Stimulated activated CD4-positive, alpha-beta T cell treated with anti-CD3 and anti-CD28 coated beads, Interleukin-12 subunit alpha, Interleukin-12 subunit beta, amount 100 ng/mL, for 4 hours (primary cell): Measurements from ENCODE around the gene CBLN4.

Experiments used
- DNase-seq: peaks from one replicate; pipeline ENCODE4 v3.0.0-alpha.2; 2020

The CBLN4 gene

DNA sequence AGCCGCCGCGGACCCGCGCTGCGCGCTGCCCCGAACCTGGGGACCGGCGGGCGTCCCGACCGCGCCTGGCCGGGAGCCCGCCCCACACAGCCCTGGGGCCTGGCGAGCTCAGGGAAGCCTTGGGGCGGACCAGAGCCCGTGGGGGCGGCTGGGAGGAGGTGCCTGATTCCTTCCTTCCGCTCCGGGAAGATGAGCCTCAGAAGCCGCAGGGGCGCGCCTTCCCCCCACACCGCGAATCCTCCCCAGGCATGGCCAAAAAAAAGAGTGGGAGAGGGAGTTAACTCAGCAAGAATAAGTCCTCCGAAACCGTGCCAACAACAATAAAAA is at the start of gene CBLN4:
TSS of gene CBLN4 (minus strand) at position 131 of the 327 bp plus-strand sequence. CDS start 1,348 bp downstream, outside the sequence.
- no peak for DNase-seq

DNA sequence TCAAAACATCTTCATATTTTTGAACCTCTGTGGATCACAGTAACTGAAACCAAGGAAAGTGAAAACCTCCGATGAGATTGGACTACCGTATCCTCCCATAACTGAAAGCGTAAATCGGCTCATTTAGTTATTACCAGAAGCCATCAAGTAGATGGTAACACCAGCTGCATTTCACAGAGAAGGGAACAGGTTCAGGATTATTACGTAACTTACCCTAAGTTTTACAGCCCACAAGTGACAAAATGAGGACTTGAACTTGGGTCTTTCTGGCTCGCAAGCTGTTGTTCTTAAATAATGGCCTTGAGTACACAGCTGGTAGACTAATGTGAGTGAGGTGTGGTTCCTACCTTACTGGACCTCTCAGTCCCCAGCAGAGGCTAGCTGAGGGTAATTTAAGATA is 37.9 kb upstream of the CBLN4 start:
- DNase-seq: no peak

DNA sequence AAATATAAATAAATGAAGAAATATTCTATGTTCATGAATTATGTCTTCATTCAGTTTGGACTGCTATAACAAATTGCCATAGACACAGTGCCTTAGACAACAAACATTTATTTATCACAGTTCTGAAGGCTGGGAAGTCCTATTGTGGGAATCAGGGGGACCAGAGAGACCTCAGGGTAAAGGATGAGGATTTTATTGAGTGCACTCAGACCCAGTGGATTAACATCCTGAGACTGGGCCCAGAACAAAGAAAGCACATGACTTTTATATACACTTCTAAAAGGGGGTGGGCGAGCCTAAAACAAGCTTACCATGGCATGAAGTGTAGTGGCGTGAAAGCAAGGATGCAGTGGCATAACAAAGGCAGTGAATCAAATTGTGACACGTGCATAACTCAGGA is 26.9 kb upstream of the CBLN4 start:
- no peak for DNase-seq

DNA sequence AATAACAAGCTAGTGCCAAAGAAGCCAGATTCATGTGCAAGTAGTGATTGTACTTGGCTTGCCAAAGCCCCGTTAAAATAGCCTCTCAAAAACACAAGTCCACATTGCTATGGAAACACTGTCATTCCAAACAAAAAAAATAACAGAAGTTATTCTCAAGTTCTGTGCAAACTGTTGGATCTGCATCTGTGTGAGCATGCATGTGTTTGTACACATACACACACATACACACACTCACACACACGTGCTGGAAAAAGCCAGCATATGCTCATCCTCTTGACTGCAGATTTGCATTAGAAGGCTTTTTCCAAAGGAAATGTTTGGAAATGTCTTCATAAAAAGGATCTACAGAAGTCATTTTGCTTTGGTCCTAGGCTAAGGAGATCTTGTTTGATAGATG is 13.4 kb upstream of the CBLN4 start:
- DNase-seq: no peak

DNA sequence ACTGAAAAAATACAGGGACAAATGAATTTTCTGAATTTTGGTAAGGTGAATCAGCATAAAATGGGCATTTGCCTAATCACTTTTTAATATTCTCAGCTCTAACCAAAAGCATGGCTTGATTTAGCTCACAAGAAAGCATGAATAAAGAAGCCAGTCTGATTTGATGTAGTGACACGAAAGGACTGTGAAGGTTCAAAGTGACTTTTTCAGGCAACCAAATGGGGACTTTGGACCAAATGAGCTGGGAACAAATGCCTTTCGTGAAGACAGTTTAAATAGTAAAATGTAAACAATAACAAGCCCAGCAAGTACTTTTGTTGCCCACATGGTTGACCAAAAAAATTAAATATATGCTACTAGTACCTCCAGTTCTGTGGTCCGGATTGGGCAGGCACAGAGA is 12.9 kb upstream of the CBLN4 start:
- DNase-seq: no peak

DNA sequence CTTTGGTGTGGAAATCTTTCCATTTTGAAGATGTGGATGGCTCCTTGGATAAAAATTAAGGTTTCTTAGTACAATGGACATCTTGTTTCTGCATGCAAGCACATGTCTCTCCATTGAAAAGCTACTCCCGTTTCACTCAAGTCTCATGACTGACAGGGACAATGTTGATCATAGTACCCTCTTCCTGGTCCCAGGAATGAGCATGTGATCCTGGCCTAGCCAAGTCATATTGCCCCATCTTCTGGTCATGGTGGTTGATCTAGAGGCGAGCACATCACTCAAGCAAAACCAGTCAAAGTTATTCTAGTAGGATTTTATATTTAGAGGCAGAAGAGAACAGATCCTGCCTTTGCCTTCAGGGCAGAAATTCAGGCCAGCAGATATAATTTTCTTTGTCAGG is 12.2 kb upstream of the CBLN4 start:
- DNase-seq: no peak

DNA sequence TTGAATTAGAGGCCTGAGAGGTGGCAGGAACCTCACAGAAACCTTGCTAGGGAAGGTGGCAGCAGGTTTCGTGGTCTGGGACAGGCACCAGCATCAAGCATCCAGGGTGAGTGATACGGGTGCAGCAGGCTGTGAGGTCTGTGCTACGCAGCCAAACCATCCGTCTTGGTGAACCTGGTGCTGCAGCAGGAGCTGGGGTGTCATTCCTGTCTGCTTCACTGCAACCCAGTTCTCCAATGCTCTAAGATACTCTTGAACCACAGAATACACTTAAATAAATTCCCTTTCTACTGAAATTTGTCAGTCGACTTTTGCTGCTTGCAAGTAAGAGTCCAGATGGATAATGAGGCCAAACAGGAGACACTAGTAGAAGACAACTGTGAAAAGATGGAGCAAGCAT is 9.7 kb upstream of the CBLN4 start:
- no peak for DNase-seq

DNA sequence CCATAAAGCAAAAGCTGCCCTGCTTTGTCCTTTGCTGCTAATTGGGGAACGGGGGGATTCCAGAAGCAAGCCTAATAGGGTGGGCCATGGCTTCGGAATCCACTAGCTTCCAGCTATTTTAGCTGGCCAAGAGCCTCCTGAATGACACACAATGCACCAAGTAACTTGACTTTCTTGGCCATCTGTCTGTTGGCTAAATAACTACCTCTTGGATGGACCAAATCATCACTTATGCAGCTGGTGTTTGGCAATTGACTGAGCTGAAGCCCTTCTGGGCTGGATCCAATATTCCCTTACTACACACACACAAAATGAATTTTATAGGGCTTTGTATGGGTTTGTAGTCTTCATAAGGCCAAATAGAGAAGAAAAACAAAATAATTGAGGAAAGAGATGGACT is 8.8 kb upstream of the CBLN4 start:
- no peak for DNase-seq

DNA sequence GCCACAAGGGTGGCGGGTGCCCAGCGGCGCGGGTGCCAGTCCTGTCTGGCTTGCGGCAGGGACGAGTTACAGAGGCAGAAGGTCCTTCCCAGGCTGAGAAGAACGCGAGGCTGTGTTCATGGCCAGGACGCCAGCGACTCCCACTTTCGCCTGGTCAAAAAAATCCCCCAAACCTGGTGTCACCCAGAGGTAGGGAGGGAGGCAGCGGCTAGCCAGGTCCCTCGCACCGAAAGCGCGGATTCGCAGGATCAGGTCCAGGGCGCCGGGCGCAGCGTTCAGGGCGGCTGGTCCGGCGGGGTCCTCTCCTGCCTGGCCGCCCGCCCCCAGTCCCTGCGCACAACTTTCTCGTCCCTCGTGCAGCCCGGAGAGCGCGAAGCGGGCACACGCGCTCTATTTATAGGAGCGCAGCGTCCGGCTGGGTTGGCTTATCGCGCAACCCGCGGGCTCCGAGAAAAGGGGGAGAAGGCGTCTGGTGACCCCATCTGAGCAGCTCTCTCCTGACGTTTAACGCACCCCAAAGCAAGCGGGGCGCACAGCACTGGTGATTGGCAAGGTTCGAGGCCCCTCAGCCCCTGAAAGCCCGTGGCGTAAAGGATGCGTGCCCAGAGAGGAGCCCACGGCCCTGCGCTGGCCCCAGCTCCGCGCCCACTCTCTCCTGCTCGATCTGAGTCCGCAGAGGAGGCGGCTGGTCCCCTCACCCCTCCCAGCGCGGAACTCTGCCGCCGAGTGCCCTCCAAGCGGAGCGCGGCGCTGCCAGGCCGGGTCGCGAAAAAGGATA is 519 bp downstream of the CBLN4 start:
- no peak for DNase-seq

DNA sequence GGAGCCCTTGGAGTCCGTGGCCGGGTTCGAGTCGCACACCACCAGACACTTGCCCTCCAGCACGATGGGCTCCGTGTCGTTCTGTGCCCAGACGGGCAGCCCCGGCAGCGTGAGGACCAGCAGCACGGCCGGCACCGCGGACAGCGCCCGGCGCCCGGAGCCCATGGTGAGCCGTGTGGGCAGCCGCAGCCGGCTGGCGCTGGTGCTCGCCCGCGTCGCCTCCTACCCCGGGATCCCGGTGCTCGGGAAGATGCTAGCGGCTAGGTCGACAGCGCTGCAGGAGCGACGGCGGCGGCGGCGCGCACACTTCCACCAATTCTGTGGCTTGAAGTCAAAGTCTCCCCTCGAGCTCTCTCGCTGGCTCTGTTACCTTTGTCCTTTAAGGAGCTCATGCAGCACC is 1.3 kb downstream of the CBLN4 start:
- no peak for DNase-seq

DNA sequence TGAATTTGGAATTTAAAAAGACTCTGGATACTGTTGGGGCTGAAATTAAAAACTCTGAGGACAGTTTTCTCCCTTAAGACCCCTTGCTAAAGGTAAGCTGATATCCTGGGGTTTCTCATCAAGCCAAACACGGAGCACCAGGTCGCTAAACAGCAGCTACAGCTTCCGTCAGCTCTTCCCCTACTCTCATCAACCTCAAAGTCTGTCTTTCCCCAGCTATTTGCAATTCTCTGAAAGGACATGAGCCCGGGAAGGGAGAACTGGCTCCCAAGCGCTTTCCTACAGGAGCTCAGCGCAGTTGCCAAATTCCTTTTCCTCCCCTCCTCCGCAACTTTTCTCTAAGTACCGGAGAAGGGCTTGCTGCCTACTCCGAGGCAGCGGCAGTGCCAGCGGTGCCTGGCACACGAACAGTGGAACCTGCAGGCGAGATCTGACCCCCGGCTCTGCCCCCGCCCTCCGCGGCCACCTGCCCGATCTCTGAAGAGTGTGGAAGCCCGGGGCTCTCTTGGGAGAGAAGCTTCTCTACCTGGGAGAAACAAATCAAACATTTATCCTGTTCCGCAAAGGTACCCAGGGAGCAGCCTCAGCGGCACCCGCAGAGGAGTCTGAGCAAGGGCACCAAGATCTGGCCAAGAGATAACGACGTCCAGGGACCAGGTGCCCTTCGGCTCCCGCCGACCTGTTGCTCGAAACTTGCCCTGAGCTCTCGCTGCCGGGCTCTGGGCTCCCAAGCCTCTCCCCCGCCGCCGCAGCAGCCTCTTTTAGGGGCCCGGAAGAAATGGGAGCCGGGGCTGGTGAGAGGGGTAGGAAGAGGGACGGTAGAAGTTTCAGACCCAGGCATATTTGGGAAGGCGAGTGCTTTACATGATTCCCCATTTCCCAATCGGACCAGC is 2.2 kb downstream of the CBLN4 start:
- DNase-seq: no peak

DNA sequence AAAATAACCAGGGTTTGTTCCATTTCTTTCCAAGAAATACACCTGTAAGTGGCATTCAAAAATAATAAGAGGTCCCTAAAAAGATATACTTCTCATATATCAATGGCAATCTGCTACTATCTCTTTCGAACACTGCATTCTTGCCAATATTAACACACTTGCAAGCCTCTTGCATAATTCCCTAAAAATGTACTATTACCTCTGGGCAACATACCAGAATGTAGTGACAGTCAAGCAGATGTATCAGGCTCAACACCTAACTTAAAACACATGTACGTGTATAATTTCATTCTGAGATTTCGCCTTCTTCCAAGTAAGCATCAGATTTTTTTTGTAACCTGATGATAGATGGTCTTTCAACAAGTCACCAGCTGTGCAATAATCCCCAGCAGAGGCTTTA is 3.4 kb downstream of the CBLN4 start:
- DNase-seq: no peak

DNA sequence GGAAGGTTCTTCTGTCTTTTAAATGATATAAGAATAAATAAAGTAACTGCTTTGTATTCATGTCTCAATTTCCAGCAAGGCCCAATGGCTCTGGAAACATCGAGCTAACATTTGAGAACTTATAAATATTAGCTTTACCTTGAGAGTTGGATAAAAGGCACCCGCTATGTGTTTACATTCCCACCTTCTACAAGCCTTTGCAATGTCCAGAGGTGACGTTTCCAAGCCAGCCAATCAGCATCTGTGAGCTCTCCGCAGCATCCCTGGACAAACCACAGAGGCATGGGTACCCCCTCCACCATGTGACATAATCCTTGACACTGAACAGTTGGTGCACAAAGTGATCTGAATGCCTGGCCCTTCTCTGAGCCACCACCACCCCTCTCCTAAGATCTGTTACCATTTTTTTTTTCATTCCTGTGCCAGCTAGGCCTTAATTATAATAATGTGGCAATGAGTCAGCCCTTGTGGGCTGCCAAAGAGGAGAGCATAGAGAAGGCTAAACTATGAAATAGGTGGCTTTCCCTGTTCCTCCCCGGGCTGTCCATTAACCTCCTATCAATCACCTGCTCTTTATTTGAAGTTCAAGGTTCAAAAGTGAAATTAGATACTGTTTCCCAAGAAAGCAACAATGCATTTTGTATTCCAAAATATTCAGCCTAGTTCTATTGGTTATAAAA is 4.1 kb downstream of the CBLN4 start:
- no peak for DNase-seq

DNA sequence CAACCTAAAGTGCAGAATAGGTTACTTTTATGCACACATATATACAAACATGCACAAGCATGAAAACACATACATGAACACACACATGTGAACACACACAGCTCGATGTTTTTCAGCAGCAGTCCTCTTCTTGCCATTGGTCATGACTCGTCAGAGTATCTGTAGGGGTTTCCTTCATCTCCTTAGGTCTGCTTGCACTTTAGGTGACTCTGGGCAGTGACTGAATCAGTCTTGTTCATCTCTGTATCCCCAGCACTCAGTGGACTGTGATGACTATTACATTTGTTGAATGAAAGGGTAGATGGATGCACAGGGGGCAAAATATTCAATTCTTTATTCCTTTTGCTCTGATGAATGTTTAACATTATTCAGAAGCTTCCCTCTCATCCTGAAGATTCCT is 26.8 kb downstream of the CBLN4 start:
- DNase-seq: no peak

DNA sequence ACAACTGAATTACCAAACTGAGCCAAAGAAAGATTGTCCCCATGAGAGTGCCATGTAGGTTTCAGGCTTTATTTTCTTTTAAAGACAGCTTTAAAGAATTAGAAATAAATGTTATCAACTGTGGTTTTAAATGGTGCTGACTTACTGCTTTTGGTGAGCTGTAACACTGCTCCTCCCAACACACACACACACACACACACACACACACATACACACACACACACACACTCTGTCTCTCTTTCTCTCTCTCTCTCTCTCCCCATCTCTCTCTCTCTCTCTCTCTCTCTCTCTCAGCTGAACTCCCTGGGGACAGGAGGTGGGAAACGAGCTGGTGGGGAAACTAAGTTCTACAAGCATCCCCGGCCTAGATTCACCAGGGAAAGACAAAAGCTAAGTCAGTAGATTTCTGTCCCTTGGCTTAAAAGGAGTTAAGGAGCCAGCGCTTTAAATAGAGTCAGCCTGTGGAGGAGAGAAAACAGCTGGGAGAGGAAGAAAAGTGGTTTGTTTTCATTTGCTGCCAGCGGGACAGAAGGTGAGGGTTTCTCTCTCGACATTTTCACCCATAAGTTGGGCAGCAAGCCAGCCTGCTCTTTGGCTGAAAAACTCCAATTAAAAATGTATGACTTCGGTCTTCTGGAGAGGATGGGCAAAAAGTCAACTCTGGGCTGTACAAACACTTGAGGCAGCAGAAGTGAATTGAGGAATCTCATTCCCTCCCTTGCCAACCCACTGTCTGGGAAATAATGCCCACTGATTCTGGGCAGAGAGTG is 27.4 kb downstream of the CBLN4 start:
- no peak for DNase-seq

DNA sequence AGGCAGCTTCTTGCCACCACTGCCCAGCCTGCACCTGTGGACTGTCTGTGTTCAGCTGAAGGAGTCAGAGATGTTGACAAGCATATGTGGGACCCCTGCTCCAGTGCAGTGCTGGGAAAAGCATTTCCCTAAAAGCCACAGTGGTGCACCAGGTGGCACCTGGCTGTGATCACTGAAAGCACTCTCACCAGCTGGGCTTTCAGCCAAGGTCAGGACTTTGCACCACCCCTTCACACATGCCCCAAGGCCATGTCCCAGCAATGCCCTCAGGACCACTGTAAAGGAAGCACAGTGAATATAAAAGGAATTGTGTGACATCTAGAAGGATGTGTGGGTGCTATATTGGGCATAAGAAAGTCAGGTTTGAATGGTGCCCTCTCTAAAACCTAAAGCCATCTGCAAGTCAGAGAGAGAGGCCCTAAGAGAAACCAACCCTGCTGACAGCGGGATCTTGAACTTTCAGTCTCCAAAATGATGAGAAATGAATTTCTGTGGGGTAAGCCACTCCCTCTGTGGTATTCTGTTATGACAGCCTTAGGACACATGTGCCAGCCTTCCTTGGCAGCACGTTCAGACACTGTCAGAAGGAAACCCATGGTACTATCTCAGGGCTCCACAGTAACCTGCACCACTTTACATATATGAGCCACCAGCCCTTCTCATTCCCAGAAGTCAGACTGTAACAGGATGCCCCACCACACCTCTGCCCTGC is 30.7 kb downstream of the CBLN4 start:
- no peak for DNase-seq

DNA sequence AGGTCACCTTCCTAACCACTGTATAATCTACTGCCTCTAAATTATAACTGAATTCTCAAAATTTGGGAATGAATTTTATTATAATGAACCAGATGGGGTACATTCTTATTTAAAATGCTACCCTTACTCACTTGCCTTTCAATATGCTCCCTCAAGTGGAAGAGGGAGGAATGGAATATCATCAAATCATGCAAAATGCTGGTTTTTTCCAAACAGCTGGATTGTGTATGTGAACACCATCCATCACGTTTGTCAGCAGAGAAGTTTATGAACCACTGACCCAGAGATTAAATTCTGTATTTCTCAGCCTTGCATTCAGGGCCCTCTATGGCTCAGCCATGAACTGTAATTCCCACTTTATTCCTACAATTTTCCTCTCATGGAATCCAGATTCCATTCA is 40.5 kb downstream of the CBLN4 start:
- no peak for DNase-seq

DNA sequence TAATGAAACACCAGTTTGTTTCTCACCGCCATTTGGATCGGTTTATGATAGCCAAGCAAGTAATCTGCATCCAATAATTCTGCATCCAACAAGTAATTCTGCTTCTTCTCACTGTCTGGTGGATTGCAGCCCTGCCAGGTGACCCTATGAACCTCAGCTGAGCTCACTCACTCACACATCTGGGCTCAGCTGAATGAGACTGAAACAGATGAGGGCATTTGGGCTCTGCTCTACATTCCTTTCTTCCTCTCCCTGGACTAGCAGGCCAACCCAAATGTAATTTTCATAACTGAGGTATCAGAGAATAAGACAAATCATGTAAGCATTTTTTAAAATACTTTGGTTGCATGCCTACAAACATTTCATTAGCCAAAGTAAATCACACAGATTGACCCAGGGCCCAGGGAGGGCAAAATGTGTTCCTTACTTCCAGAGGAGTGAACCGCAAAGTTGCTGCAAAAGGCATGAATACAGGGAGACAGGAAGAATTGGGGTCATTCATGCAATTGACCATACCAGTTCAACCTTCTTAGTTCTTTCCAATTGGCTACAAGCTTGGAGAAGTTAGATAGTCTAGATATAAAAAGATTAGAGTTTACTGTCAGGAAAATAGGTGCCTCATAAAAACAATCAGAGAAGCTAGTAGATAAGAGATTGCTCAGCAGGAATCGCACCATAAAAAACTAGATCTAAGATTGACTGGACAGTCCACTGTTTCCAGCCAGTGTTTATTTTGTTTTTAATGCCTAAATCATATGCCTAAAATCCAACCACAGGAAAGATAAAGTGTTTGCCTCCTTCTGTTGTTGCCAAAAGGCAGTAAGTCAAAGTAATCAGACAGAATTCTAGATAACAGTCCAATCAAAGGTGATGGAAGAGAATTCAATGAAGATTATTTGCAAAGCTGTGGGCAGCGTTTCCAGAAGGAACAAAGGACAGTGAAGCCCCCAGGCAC is 43.7 kb downstream of the CBLN4 start:
- DNase-seq: no peak

DNA sequence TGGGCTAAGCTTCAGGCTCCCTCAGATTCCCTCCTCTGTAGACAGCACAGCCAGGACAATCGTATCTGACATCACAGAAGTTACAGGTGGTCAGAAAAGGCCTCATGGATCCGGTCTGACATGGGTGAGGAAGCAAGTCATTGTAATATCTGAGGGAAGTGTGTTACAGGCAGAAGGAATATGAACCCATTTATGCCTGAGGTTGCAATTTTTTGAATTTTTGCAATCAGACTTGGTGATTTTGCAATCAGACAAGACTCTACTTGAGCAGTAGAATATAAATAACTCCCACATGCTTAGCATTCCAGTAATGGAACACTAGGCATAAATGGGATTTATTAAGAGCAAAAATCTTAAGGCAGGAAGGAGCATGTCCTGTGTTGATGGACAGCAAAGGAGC is 52.1 kb downstream of the CBLN4 start:
- no peak for DNase-seq

DNA sequence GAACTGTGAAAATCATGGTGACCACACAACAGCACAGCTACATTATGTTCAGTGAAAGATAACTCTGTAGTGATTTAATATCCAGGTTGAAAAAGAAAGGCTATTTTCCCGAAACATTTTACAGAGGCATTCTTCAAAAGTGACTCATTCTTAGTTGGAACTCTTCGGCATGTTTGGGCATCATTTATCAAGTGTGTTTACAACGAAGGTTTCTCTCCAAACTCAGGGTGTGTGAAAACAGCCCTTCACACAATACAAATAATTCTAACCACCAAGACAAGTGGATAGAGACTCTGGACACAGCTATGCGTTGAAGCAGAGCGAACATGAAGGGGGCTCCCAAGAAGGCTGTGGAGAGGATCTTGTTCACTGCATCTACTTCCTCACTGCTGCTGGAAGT is 57.6 kb downstream of the CBLN4 start:
- DNase-seq: no peak
